Fibroblast of the aortic adventitia (primary cell): Measurements from ENCODE around the gene NACC2. TPM values are rescaled to one million over a fixed set of nuclear protein-coding genes. Genes with fewer than 3 reads are reported as not detected.

Experiments used
- DNase-seq: peaks from one replicate; pipeline ENCODE4 v3.0.0-alpha.2; 2010; ENCODE audit warnings: low read depth
- H3K4me3 ChIP-seq: 2 replicates; pipeline ENCODE4 v1.5.1; 2011; ENCODE audit warnings: low read depth, mild to moderate bottlenecking, control low read depth, low read length, moderate library complexity
- total RNA-seq: library from RNA; depleted of rRNA; stranded (reverse); fragments of >200 nt; gene quantifications from 2 replicates; pipeline ENCODE4 v1.2.3, GENCODE V29; 2012; ENCODE audit warnings: low replicate concordance
- TF ChIP-seq, protein P1 (sequence below): IDR thresholded peaks from 2 replicates; pipeline ENCODE4 v1.5.1; 2011; ENCODE audit warnings: mild to moderate bottlenecking, low read length, control low read depth, inconsistent platforms; ENCODE audit not compliant: insufficient read depth

The NACC2 gene
- total RNA-seq, 1 donor: 17.4 TPM

- TF ChIP-seq, protein P1, sequence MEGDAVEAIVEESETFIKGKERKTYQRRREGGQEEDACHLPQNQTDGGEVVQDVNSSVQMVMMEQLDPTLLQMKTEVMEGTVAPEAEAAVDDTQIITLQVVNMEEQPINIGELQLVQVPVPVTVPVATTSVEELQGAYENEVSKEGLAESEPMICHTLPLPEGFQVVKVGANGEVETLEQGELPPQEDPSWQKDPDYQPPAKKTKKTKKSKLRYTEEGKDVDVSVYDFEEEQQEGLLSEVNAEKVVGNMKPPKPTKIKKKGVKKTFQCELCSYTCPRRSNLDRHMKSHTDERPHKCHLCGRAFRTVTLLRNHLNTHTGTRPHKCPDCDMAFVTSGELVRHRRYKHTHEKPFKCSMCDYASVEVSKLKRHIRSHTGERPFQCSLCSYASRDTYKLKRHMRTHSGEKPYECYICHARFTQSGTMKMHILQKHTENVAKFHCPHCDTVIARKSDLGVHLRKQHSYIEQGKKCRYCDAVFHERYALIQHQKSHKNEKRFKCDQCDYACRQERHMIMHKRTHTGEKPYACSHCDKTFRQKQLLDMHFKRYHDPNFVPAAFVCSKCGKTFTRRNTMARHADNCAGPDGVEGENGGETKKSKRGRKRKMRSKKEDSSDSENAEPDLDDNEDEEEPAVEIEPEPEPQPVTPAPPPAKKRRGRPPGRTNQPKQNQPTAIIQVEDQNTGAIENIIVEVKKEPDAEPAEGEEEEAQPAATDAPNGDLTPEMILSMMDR: no peak
- no peak for DNase-seq
Measured at GRCh38 chr9:136016572-136017288, 78.4 kb downstream of the NACC2 start.

DNA sequence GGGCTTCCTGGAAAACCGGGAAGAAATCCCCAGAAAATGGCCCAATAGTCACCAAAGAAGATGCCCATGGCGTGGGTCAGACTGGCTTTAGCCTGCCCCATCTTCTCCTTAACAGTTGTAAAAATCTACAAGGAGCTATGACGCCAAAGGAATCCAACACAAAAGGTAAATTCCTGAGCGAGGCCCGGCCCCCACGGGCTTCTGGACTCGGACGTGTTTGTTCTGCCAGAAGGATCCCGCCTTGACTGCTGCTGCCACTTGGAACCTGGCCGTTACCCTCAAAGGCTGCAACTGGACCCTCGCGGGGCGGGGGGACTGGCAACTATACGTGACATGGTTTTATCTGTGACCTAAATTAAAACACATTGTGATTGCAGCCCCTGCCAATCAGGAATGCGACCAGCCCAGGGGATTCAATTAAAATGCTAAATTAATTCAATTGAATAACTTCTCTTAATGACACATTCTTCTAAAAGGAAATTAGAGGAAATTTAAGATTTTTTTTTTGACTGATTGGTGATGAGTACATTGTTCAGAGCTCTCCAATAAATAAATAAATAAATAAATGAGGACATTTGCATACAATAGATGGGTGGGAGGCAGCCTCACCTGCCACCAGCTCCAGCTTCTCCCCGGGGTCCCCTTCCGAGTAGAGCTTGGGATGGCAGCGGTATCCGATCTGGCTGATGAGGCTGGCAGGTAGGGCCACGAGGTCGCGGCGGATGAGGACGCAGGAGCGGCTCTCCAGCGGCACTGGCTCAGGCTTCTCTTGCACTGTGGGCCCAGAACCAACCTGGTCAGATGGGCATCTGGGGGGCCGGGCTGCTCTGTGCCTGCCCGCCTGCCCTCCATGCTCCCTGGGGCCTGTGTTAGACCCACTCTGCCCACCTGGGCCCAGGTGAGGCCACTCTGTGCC, 79.2 kb downstream of the NACC2 start:
- H3K4me3 ChIP-seq: no peak overlapping the region
- TF ChIP-seq, protein P1: no peak
- DNase-seq: no peak

More at GRCh38 chr9:136016572-136017288, 78.4 kb downstream of the NACC2 start:
- no peak overlapping the region for H3K4me3 ChIP-seq

GRCh38 chr9:136014924-136015633, 80.0 kb downstream of the NACC2 start:
- no peak for DNase-seq
- TF ChIP-seq, protein P1: no peak
- no peak overlapping the region for H3K4me3 ChIP-seq

- TF ChIP-seq, protein P1: no peak
- DNase-seq: no peak
- H3K4me3 ChIP-seq: no peak overlapping the region
Measured at GRCh38 chr9:136014147-136014923, 80.8 kb downstream of the NACC2 start.

- H3K4me3 ChIP-seq: no peak overlapping the region
- TF ChIP-seq, protein P1: no peak
- no peak for DNase-seq
Measured at GRCh38 chr9:136013524-136014034, 81.5 kb downstream of the NACC2 start.

- DNase-seq: no peak
- TF ChIP-seq, protein P1: no peak
- H3K4me3 ChIP-seq: no peak overlapping the region
Measured at GRCh38 chr9:136013116-136013515, 82.0 kb downstream of the NACC2 start.
